Measurements from ENCODE around the gene CXCR3. TPM values are rescaled to one million over a fixed set of nuclear protein-coding genes. Genes with fewer than 3 reads are reported as not detected.
"Not testable (repeated sequence)": the region's sequence is repeated elsewhere in the genome, so short reads cannot be mapped to it uniquely, and the experiment has no call there.

Gene CXCR3
- total RNA-seq, 4 donors from 2014 or later, result 0.17 to 0.83 (median 0.42) TPM; not detected in 1

GRCh38 chrX:71603618-71604017 lies 14.7 kb downstream of the CXCR3 start:
- no peak for DNase-seq (ENCODE audit: extremely low spot score)
- Histone ChIP-seq H3K4me3 (no peak overlapping the region), H3K4me1 (peaks cover 0 to 6% (median 0%) of the 10 kb centered on the region in 4 donors), H3K9me3 (no peaks in the 10 kb centered on the region), H3K36me3 (peaks cover 7 to 63% (median 49%) of the 10 kb centered on the region in 4 donors), H3K27me3 (no peaks in the 10 kb centered on the region), H3K27ac (replicated peaks in 1 of 4) (no peak overlapping the region)
- 89% methylated on average over 33 of the region's 33 CpGs for WGBS
- TF ChIP-seq POLR2A (IDR thresholded peaks at IDR 0.05; ENCODE audit: low read depth) (no peak), CTCF (IDR thresholded peaks at IDR 0.05) (no peak), POLR2AphosphoS5 (IDR thresholded peaks at IDR 0.05) (no peak), EP300 (IDR thresholded peaks at IDR 0.05) (no peak)
- intact Hi-C loops (cut with DNase I), result no loop called here

- H3K27ac ChIP-seq (replicated peaks in 1 of 4), result no peak overlapping the region
- no peaks in the 10 kb centered on the region for H3K4me1 ChIP-seq
- H3K9me3 ChIP-seq, result no peaks in the 10 kb centered on the region
- no peaks in the 10 kb centered on the region for H3K27me3 ChIP-seq
- DNase-seq (ENCODE audit: extremely low spot score), result no peak
- TF ChIP-seq POLR2AphosphoS5 (IDR thresholded peaks at IDR 0.05) (no peak), EP300 (IDR thresholded peaks at IDR 0.05) (no peak), CTCF (IDR thresholded peaks at IDR 0.05) (no peak), POLR2A (IDR thresholded peaks at IDR 0.05; ENCODE audit: low read depth) (no peak)
- WGBS, result 70% methylated on average over 2 of the region's 2 CpGs
- H3K4me3 ChIP-seq, result no peak overlapping the region
- intact Hi-C loops (cut with DNase I), result no loop called here
- H3K36me3 ChIP-seq, result peaks cover 7 to 63% (median 49%) of the 10 kb centered on the region in 4 donors
Measured at GRCh38 chrX:71599965-71600364, 18.3 kb downstream of the CXCR3 start.

GRCh38 chrX:71593210-71593609 lies 25.1 kb downstream of the CXCR3 start:
- H3K9me3 ChIP-seq; H3K27me3 ChIP-seq; H3K4me3 ChIP-seq; DNase-seq (ENCODE audit: extremely low spot score); H3K27ac ChIP-seq (replicated peaks in 1 of 4); H3K4me1 ChIP-seq; intact Hi-C loops (cut with DNase I): not testable (repeated sequence)
- WGBS, result 67% methylated on average over 3 of the region's 8 CpGs
- H3K36me3 ChIP-seq, result peaks cover 0 to 20% (median 10%) of the 10 kb centered on the region in 4 donors

GRCh38 chrX:71586929-71587328 lies 31.4 kb downstream of the CXCR3 start:
- no peak for DNase-seq (ENCODE audit: extremely low spot score)
- H3K27ac ChIP-seq (replicated peaks in 1 of 4), result no peak overlapping the region
- no peaks in the 10 kb centered on the region for H3K27me3 ChIP-seq
- no peaks in the 10 kb centered on the region for H3K36me3 ChIP-seq
- 87% methylated on average over 2 of the region's 2 CpGs for WGBS
- no peak for TF ChIP-seq EP300 (IDR thresholded peaks at IDR 0.05)
- TF ChIP-seq POLR2AphosphoS5 (IDR thresholded peaks at IDR 0.05), result no peak
- no peak for TF ChIP-seq POLR2A (IDR thresholded peaks at IDR 0.05; ENCODE audit: low read depth)
- no peak for TF ChIP-seq CTCF (IDR thresholded peaks at IDR 0.05)
- no peak overlapping the region for H3K4me3 ChIP-seq
- intact Hi-C loops (cut with DNase I), result no loop called here
- no peaks in the 10 kb centered on the region for H3K4me1 ChIP-seq
- no peaks in the 10 kb centered on the region for H3K9me3 ChIP-seq

DNA sequence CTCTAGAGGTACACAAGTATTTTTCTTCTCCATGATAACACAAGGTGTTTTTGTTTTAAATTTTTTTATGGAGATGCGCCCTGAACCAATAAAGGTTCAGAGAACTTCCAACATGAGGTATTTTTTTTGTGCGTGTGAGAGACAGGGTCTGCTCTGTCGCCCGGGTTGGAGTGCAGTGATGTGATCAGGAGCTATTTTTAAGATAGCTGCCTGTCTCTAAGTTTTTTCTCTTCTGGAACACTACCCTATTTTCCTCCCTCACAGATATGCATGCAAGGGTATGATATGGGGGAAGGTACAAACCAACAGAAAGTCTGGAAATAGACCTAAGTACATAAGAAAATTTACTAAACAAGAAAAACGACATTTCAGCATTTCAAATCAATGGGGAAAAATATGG lies 37.1 kb downstream of the CXCR3 start:
- DNase-seq (ENCODE audit: extremely low spot score), result no peak
- Histone ChIP-seq H3K27me3 (no peaks in the 10 kb centered on the region), H3K27ac (replicated peaks in 1 of 4) (no peak overlapping the region), H3K36me3 (peaks cover 0 to 14% (median 10%) of the 10 kb centered on the region in 4 donors), H3K9me3 (no peaks in the 10 kb centered on the region), H3K4me3 (no peak overlapping the region), H3K4me1 (peaks cover 0 to 3% (median 0%) of the 10 kb centered on the region in 4 donors)
- TF ChIP-seq EP300 (IDR thresholded peaks at IDR 0.05) (no peak), POLR2AphosphoS5 (IDR thresholded peaks at IDR 0.05) (no peak), CTCF (IDR thresholded peaks at IDR 0.05) (no peak), POLR2A (IDR thresholded peaks at IDR 0.05; ENCODE audit: low read depth) (no peak)
- intact Hi-C loops (cut with DNase I), result no loop called here
- 75% methylated on average over 5 of the region's 5 CpGs for WGBS
